Measurements from ENCODE around the gene IMMP2L.

IMMP2L gene

GRCh38 chr7:110854651-110855050, 707.6 kb downstream of the IMMP2L start:
- Histone ChIP-seq H3K27ac (ENCODE audit: low read depth, low read length) (no peak overlapping the region), H3K27me3 (ENCODE audit: control insufficient read depth, insufficient read depth, low read length) (no peaks in the 10 kb centered on the region), H3K9ac (ENCODE audit: low read length) (no peak overlapping the region), H3K4me1 (ENCODE audit: control insufficient read depth, insufficient read depth, low read length) (peaks cover 5% of the 10 kb centered on the region), H3K36me3 (ENCODE audit: control insufficient read depth, insufficient read depth, low read length) (no peaks in the 10 kb centered on the region), H3K4me3 (ENCODE audit: low read length) (no peak overlapping the region)

GRCh38 chr7:110854166-110854565, 708.1 kb downstream of the IMMP2L start:
- H3K4me1 ChIP-seq (ENCODE audit: control insufficient read depth, insufficient read depth, low read length): peaks cover 5% of the 10 kb centered on the region
- no peak overlapping the region for H3K9ac ChIP-seq (ENCODE audit: low read length)
- no peak overlapping the region for H3K27ac ChIP-seq (ENCODE audit: low read depth, low read length)
- no peak overlapping the region for H3K4me3 ChIP-seq (ENCODE audit: low read length)
- no peaks in the 10 kb centered on the region for H3K36me3 ChIP-seq (ENCODE audit: control insufficient read depth, insufficient read depth, low read length)
- no peaks in the 10 kb centered on the region for H3K27me3 ChIP-seq (ENCODE audit: control insufficient read depth, insufficient read depth, low read length)

- Histone ChIP-seq H3K27me3 (ENCODE audit: control insufficient read depth, insufficient read depth, low read length) (no peaks in the 10 kb centered on the region), H3K9ac (ENCODE audit: low read length) (no peak overlapping the region), H3K27ac (ENCODE audit: low read depth, low read length) (no peak overlapping the region), H3K4me3 (ENCODE audit: low read length) (no peak overlapping the region), H3K4me1 (ENCODE audit: control insufficient read depth, insufficient read depth, low read length) (peaks cover 5% of the 10 kb centered on the region), H3K36me3 (ENCODE audit: control insufficient read depth, insufficient read depth, low read length) (no peaks in the 10 kb centered on the region)
Observed at GRCh38 chr7:110853263-110853662, 709.0 kb downstream of the IMMP2L start.

DNA sequence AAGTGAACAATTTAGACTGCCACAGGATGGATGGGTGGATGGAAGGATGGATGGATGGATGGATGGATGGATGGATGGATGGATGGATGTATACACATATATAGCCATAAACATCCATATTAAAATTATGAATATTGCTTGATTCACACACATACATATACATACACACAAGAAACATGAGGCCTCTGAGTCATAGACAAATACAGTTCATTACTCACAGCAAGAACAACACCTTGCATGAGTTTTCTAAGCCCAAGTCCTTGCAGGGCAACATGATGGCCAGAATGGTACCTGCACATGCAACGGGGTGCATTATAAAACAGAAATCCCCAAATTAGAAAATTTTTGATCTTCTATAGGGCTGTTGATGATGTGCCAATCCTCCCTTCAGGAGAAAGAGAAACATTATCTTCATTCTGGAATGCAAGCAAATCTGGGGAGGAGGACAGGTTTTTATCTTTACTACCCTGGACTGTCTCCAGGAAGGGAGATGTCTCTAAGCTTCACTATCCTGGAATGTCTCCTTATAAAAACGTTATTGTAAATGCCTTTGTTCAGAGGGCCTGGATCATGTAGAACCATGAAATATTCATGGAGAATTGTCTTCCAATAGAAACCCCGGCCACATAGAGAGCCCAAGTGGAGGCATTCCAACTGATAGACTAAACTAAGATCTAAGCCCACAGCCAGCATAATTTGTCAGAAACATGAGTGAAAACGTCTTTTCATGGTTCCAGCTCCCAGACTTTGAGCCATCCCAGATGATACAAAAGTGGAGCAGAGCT, 709.9 kb downstream of the IMMP2L start:
- Histone ChIP-seq H3K27ac (ENCODE audit: low read depth, low read length) (no peak overlapping the region), H3K4me1 (ENCODE audit: control insufficient read depth, insufficient read depth, low read length) (peaks cover 5% of the 10 kb centered on the region), H3K9ac (ENCODE audit: low read length) (no peak overlapping the region), H3K4me3 (ENCODE audit: low read length) (no peak overlapping the region), H3K36me3 (ENCODE audit: control insufficient read depth, insufficient read depth, low read length) (no peaks in the 10 kb centered on the region), H3K27me3 (ENCODE audit: control insufficient read depth, insufficient read depth, low read length) (no peaks in the 10 kb centered on the region)

- Histone ChIP-seq H3K27me3 (ENCODE audit: control insufficient read depth, insufficient read depth, low read length) (no peaks in the 10 kb centered on the region), H3K4me3 (ENCODE audit: low read length) (no peak overlapping the region), H3K4me1 (ENCODE audit: control insufficient read depth, insufficient read depth, low read length) (peaks cover 5% of the 10 kb centered on the region), H3K36me3 (ENCODE audit: control insufficient read depth, insufficient read depth, low read length) (no peaks in the 10 kb centered on the region), H3K9ac (ENCODE audit: low read length) (no peak overlapping the region), H3K27ac (ENCODE audit: low read depth, low read length) (no peak overlapping the region)
Observed at GRCh38 chr7:110850224-110850623, 712.1 kb downstream of the IMMP2L start.

- no peak overlapping the region for H3K9ac ChIP-seq (ENCODE audit: low read length)
- no peaks in the 10 kb centered on the region for H3K36me3 ChIP-seq (ENCODE audit: control insufficient read depth, insufficient read depth, low read length)
- H3K4me1 ChIP-seq (ENCODE audit: control insufficient read depth, insufficient read depth, low read length): no peaks in the 10 kb centered on the region
- H3K27me3 ChIP-seq (ENCODE audit: control insufficient read depth, insufficient read depth, low read length): no peaks in the 10 kb centered on the region
- no peak overlapping the region for H3K4me3 ChIP-seq (ENCODE audit: low read length)
- H3K27ac ChIP-seq (ENCODE audit: low read depth, low read length): no peak overlapping the region
Observed at GRCh38 chr7:110842796-110843195, 719.5 kb downstream of the IMMP2L start.

DNA sequence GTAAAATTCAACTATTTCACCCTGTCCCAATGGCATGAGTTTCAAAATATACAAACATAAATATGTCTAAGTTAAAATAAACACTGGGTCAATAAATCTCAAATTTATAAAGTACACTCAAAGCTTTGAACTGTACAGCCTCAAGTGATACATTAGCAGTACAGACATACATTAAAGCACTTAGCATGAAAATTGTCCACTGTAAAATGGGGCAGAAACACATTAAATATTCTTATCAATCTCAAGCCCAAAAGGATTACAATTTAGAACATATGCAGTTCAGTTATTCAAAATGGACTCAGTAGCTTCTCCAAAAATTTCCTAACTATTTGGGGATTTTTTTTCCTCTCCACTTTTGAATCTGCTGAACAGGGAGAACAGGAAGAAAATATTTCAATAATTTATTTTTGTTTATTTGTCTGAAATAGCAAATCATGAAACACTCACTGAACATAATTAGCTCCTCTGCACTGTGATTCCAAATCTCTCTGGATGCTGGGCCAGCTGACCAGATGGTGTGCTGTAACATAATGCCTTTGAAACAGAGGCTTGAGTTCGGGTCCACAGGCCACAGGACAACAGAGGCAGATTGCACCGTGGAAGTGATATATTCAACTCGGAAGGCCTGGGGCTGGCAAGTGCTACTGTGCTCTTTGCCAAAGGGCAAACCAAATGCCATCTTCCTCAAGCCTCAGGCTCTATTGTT, 720.3 kb downstream of the IMMP2L start:
- H3K36me3 ChIP-seq (ENCODE audit: control insufficient read depth, insufficient read depth, low read length): no peaks in the 10 kb centered on the region
- H3K9ac ChIP-seq (ENCODE audit: low read length): no peak overlapping the region
- no peak overlapping the region for H3K27ac ChIP-seq (ENCODE audit: low read depth, low read length)
- no peak overlapping the region for H3K4me3 ChIP-seq (ENCODE audit: low read length)
- no peaks in the 10 kb centered on the region for H3K4me1 ChIP-seq (ENCODE audit: control insufficient read depth, insufficient read depth, low read length)
- H3K27me3 ChIP-seq (ENCODE audit: control insufficient read depth, insufficient read depth, low read length): no peaks in the 10 kb centered on the region

- H3K9ac ChIP-seq (ENCODE audit: low read length): no peak overlapping the region
- H3K27ac ChIP-seq (ENCODE audit: low read depth, low read length): no peak overlapping the region
- H3K4me3 ChIP-seq (ENCODE audit: low read length): no peak overlapping the region
- no peaks in the 10 kb centered on the region for H3K4me1 ChIP-seq (ENCODE audit: control insufficient read depth, insufficient read depth, low read length)
- H3K36me3 ChIP-seq (ENCODE audit: control insufficient read depth, insufficient read depth, low read length): no peaks in the 10 kb centered on the region
- no peaks in the 10 kb centered on the region for H3K27me3 ChIP-seq (ENCODE audit: control insufficient read depth, insufficient read depth, low read length)
Observed at GRCh38 chr7:110839866-110840265, 722.4 kb downstream of the IMMP2L start.

- H3K36me3 ChIP-seq (ENCODE audit: control insufficient read depth, insufficient read depth, low read length): no peaks in the 10 kb centered on the region
- no peak overlapping the region for H3K27ac ChIP-seq (ENCODE audit: low read depth, low read length)
- no peak overlapping the region for H3K9ac ChIP-seq (ENCODE audit: low read length)
- no peaks in the 10 kb centered on the region for H3K27me3 ChIP-seq (ENCODE audit: control insufficient read depth, insufficient read depth, low read length)
- H3K4me3 ChIP-seq (ENCODE audit: low read length): no peak overlapping the region
- H3K4me1 ChIP-seq (ENCODE audit: control insufficient read depth, insufficient read depth, low read length): no peaks in the 10 kb centered on the region
Observed at GRCh38 chr7:110835849-110836248, 726.4 kb downstream of the IMMP2L start.

- H3K9ac ChIP-seq (ENCODE audit: low read length): no peak overlapping the region
- no peaks in the 10 kb centered on the region for H3K27me3 ChIP-seq (ENCODE audit: control insufficient read depth, insufficient read depth, low read length)
- H3K4me1 ChIP-seq (ENCODE audit: control insufficient read depth, insufficient read depth, low read length): no peaks in the 10 kb centered on the region
- H3K4me3 ChIP-seq (ENCODE audit: low read length): no peak overlapping the region
- no peak overlapping the region for H3K27ac ChIP-seq (ENCODE audit: low read depth, low read length)
- H3K36me3 ChIP-seq (ENCODE audit: control insufficient read depth, insufficient read depth, low read length): no peaks in the 10 kb centered on the region
Observed at GRCh38 chr7:110835218-110835617, 727.1 kb downstream of the IMMP2L start.

- H3K9ac ChIP-seq (ENCODE audit: low read length): no peak overlapping the region
- H3K4me3 ChIP-seq (ENCODE audit: low read length): no peak overlapping the region
- H3K36me3 ChIP-seq (ENCODE audit: control insufficient read depth, insufficient read depth, low read length): no peaks in the 10 kb centered on the region
- H3K27ac ChIP-seq (ENCODE audit: low read depth, low read length): no peak overlapping the region
- H3K27me3 ChIP-seq (ENCODE audit: control insufficient read depth, insufficient read depth, low read length): no peaks in the 10 kb centered on the region
- H3K4me1 ChIP-seq (ENCODE audit: control insufficient read depth, insufficient read depth, low read length): no peaks in the 10 kb centered on the region
Observed at GRCh38 chr7:110831419-110831818, 730.9 kb downstream of the IMMP2L start.

DNA sequence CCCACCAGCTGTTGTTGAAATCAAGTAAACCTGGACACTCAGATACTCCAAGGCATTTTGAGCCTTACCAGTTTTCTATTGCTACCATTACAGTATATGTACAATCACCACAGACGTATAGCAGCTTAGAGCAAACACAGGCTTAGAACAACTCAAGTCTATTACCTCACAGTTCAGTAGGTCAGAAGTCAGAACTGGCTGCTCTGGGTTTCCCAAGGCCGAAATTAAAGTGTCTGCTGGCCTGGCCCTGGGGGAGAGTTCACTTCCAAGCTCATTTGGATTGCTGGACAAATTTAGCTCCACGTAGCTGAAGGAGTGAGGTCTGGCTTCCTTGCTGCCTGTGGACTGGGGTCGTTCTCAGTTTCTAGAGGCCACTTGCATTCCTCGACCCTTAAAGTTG, 731.5 kb downstream of the IMMP2L start:
- no peak overlapping the region for H3K27ac ChIP-seq (ENCODE audit: low read depth, low read length)

GRCh38 chr7:110827936-110828335, 734.4 kb downstream of the IMMP2L start:
- Histone ChIP-seq H3K27ac (ENCODE audit: low read depth, low read length) (no peak overlapping the region), H3K4me3 (ENCODE audit: low read length) (no peak overlapping the region), H3K27me3 (ENCODE audit: control insufficient read depth, insufficient read depth, low read length) (no peaks in the 10 kb centered on the region), H3K9ac (ENCODE audit: low read length) (no peak overlapping the region), H3K4me1 (ENCODE audit: control insufficient read depth, insufficient read depth, low read length) (no peaks in the 10 kb centered on the region), H3K36me3 (ENCODE audit: control insufficient read depth, insufficient read depth, low read length) (no peaks in the 10 kb centered on the region)

More for the DNA sequence above, 731.5 kb downstream of the IMMP2L start:
- no peaks in the 10 kb centered on the region for H3K36me3 ChIP-seq (ENCODE audit: control insufficient read depth, insufficient read depth, low read length)
- H3K4me1 ChIP-seq (ENCODE audit: control insufficient read depth, insufficient read depth, low read length): no peaks in the 10 kb centered on the region
- no peaks in the 10 kb centered on the region for H3K27me3 ChIP-seq (ENCODE audit: control insufficient read depth, insufficient read depth, low read length)
- H3K9ac ChIP-seq (ENCODE audit: low read length): no peak overlapping the region
- H3K4me3 ChIP-seq (ENCODE audit: low read length): no peak overlapping the region

All from rectal smooth muscle tissue (tissue), 1 donor.